Measurements from ENCODE around the gene DDX10.

- no peak for TF ChIP-seq REST (IDR thresholded peaks at IDR 0.05; ENCODE audit: insufficient replicate concordance, low read depth)
- TF ChIP-seq CTCF (IDR thresholded peaks at IDR 0.05; ENCODE audit: insufficient read depth, low read length) = no peak
These were observed 249.3 kb downstream of the DDX10 start for GRCh38 chr11:108914211-108914610.

Data from HL-60 (cell line).